GM13977 (cell line): ENCODE results near the gene AFAP1.

Experiments
- DNase-seq: peaks from one replicate; pipeline ENCODE4 v3.0.0; 2012; ENCODE audit warnings: low spot score
- CTCF ChIP-seq: IDR thresholded peaks from 2 replicates; pipeline ENCODE4 v1.5.1; 2012; ENCODE audit warnings: mild to moderate bottlenecking, control low read depth; ENCODE audit not compliant: insufficient read depth; ENCODE audit errors: extremely low read depth, missing control alignments
- in situ Hi-C: fragments of 300-500 bp; cut with MboI; formaldehyde crosslinking; loops from one replicate; pipeline ENCODE4 v1.12.0; 2022; ENCODE audit warnings: low sequenced_read_pairs, low pct_unique_long_range_greater_than_20kb, mixed read lengths, inconsistent platforms; ENCODE audit not compliant: unreplicated experiment

Gene AFAP1

GRCh38 chr4:7765666-7766065 lies 174.0 kb downstream of the AFAP1 start:
- in situ Hi-C loops = loop anchor here (5.0 kb wide), 1 partner anchor 37 kb away; no protein-coding TSS in a partner anchor
- no peak for DNase-seq
- no peak for TF ChIP-seq CTCF

GRCh38 chr4:7764466-7764865 lies 175.2 kb downstream of the AFAP1 start:
- TF ChIP-seq CTCF = no peak
- in situ Hi-C loops = no loop called here
- no peak for DNase-seq

DNA sequence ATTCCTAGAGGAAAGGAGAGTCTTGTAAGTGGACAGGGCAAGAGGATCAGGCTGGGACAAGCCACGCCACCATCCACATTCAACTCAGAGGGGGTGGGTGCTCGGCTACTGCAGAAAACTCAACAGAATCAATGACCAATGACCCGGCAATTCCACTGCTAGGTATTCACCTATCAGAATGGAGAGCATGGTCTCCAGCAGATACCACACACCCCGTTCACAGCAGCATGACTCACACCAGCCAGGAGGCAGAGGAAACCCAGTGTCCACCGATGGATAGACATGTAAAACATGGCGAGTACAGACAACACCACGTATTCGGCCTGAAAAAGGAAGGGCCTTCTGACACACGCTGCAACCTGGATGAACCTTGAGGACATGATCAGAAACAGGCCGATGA lies 175.9 kb downstream of the AFAP1 start:
- DNase-seq = no peak
- TF ChIP-seq CTCF = no peak
- in situ Hi-C loops = no loop called here

DNA sequence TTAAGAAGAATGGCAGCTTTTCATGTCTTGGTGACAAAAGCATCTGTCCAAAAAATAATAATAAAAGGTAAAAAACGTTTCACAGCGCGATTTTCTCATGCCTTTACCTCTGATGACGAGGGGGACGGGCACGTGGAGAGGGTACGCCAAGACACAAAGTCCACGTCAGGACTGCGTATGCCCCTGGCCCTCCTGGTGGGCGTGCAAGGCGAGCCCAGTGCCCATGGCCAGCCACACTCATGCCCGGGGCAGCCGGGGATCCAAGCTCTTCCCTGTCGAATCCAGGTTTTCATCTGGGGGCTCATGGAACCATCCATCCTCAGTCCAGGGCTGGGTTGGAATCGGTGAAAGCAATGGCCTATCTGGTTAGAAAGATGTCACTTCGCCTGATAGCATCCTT lies 176.6 kb downstream of the AFAP1 start:
- DNase-seq = no peak
- in situ Hi-C loops = no loop called here
- TF ChIP-seq CTCF = no peak

GRCh38 chr4:7762376-7763030 lies 177.2 kb downstream of the AFAP1 start:
- DNase-seq = no peak
- in situ Hi-C loops = no loop called here

GRCh38 chr4:7761720-7762119 lies 177.9 kb downstream of the AFAP1 start:
- in situ Hi-C loops = no loop called here
- DNase-seq = peak; percentile 86
- peak; percentile 81 for TF ChIP-seq CTCF

More at GRCh38 chr4:7762376-7763030, 177.2 kb downstream of the AFAP1 start:
- TF ChIP-seq CTCF = no peak
